ENCODE results near the gene CCR1.

Gene CCR1

GRCh38 chr3:46208167-46208704 lies at the start of gene CCR1:
Gene CCR1, minus strand, starts transcription at chr3:46208313. Its CDS starts 4,000 bp downstream, at chr3:46204313.
- H3K4me3 ChIP-seq (ENCODE audit: low read depth, low read length) = no peak within 1 kb of the TSS
- TF ChIP-seq, protein P1, sequence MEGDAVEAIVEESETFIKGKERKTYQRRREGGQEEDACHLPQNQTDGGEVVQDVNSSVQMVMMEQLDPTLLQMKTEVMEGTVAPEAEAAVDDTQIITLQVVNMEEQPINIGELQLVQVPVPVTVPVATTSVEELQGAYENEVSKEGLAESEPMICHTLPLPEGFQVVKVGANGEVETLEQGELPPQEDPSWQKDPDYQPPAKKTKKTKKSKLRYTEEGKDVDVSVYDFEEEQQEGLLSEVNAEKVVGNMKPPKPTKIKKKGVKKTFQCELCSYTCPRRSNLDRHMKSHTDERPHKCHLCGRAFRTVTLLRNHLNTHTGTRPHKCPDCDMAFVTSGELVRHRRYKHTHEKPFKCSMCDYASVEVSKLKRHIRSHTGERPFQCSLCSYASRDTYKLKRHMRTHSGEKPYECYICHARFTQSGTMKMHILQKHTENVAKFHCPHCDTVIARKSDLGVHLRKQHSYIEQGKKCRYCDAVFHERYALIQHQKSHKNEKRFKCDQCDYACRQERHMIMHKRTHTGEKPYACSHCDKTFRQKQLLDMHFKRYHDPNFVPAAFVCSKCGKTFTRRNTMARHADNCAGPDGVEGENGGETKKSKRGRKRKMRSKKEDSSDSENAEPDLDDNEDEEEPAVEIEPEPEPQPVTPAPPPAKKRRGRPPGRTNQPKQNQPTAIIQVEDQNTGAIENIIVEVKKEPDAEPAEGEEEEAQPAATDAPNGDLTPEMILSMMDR (conservative IDR thresholded peaks at IDR 0.05; ENCODE audit: low read depth, low read length) = peak; percentile 87
- DNase-seq (ENCODE audit: low read depth) = peak; percentile 71

GRCh38 chr3:46252980-46253379 lies 44.9 kb upstream of the CCR1 start:
- DNase-seq (ENCODE audit: low read depth) = no peak
- H3K4me3 ChIP-seq (ENCODE audit: low read depth, low read length) = no peak overlapping the region
- TF ChIP-seq, protein P1 (conservative IDR thresholded peaks at IDR 0.05; ENCODE audit: low read depth, low read length) = no peak

- H3K4me3 ChIP-seq (ENCODE audit: low read depth, low read length) = no peak overlapping the region
- DNase-seq (ENCODE audit: low read depth) = no peak
- TF ChIP-seq, protein P1 (conservative IDR thresholded peaks at IDR 0.05; ENCODE audit: low read depth, low read length) = no peak
Measured at GRCh38 chr3:46245146-46245545, 37.0 kb upstream of the CCR1 start.

DNA sequence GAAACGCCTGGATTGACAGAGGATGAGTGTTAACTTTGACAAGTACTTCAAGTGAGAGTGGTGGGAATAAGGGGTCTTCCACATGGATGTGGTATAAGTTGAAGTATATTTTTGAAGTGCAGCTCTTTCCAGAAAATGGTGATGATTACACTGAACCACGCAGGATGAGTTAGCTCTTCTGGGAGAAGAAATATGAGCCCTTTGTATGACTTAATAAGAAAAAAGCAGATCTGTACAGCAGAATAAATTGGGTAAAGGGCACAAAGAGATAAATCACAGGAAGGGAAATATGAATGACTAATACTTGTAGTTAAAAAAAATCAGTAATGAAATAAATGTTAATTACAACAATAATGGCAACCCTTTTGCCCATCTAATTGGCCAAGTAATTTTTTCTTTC lies 35.4 kb upstream of the CCR1 start:
- DNase-seq (ENCODE audit: low read depth) = no peak
- TF ChIP-seq, protein P1 (conservative IDR thresholded peaks at IDR 0.05; ENCODE audit: low read depth, low read length) = no peak
- no peak overlapping the region for H3K4me3 ChIP-seq (ENCODE audit: low read depth, low read length)

DNA sequence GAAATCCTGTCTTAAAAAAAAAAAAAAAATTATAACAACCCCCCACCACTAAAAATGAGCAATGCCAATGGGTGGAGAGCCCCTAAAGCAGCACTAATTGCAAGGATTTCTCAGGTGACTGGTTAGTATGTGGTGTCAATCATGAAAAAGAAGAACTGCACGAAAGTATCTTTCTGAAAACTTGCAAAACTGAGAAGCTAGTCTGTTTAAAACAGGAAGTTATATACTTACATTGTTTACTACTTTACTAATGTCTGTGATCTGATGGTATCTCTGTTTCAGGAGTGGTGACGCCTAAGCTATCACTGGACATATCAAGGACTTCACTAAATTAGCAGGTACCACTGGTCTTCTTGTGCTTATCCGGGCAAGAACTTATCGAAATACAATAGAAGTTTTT lies 34.0 kb upstream of the CCR1 start, which contains the start of gene CCR3:
Gene CCR3, plus strand, starts transcription at position 341 of the 400 bp plus-strand sequence. CDS start 22,699 bp downstream, outside the sequence.
- DNase-seq (ENCODE audit: low read depth) = no peak
- TF ChIP-seq, protein P1 (conservative IDR thresholded peaks at IDR 0.05; ENCODE audit: low read depth, low read length) = no peak
- no peak within 1 kb of the TSS for H3K4me3 ChIP-seq (ENCODE audit: low read depth, low read length)

DNA sequence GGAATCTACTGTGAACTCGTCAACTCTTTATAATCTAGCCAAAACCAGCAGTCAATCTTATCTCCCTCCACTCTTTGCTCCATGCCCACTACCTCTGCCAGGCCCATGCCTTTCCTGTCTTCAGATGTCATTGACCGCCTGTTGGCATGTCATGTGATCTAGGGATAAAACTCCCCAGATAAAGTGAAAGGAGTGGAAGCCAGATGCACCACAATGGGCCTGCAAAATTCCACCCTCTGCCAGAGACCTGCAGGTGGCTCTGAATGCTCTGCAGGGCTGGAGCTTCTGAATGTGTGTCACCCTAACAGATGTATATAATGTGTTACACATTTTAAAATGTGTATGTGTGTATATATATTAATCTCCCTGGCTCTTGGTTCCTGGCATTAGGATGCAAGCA lies 31.8 kb upstream of the CCR1 start:
- DNase-seq (ENCODE audit: low read depth) = no peak
- H3K4me3 ChIP-seq (ENCODE audit: low read depth, low read length) = no peak overlapping the region
- TF ChIP-seq, protein P1 (conservative IDR thresholded peaks at IDR 0.05; ENCODE audit: low read depth, low read length) = no peak

GRCh38 chr3:46239301-46239938 lies 31.3 kb upstream of the CCR1 start:
- DNase-seq (ENCODE audit: low read depth) = no peak
- H3K4me3 ChIP-seq (ENCODE audit: low read depth, low read length) = no peak overlapping the region
- TF ChIP-seq, protein P1 (conservative IDR thresholded peaks at IDR 0.05; ENCODE audit: low read depth, low read length) = no peak
